ENCODE data around the gene ATL2.

The ATL2 gene

DNA sequence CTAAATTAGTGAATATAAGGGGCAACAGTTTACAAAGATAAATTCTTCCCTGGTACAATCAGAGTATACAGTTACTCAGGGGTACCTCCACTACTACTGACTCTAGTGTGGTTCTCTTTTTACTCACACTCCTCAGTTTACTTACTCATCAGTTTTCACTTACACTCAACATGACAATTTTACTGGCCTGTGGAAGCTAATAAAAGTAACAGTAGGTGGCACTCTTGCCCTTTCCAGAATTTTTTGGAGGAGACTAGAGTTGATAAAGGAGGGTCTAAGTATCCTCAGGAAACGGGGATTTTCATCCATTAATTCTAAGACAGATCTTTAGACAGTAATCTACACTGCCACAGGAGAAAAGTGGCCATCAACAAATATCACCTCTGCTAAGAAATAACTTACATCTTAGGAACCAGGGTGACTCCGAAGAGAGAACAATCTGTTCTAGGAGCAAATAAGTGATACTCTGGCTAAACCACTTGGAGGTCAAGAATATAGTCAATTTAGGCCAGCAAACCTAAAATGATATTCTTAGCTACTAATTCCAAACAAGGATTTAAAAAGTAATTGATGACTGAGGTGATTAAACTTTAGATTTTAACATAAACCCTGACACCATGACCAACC, 61.3 kb downstream of the ATL2 start:
- peak; percentile 85 for TF ChIP-seq CTCF (IDR thresholded peaks at IDR 0.05; ENCODE audit: low read depth, low read length)
- Histone ChIP-seq H3K36me3 (peaks cover 54% of the 10 kb centered on the region), H3K27me3 (no peaks in the 10 kb centered on the region), H3K4me1 (no peaks in the 10 kb centered on the region), H3K4me3 (ENCODE audit: low read depth, low read length) (no peak overlapping the region), H3K9me3 (no peaks in the 10 kb centered on the region)
- no peak for DNase-seq

DNA sequence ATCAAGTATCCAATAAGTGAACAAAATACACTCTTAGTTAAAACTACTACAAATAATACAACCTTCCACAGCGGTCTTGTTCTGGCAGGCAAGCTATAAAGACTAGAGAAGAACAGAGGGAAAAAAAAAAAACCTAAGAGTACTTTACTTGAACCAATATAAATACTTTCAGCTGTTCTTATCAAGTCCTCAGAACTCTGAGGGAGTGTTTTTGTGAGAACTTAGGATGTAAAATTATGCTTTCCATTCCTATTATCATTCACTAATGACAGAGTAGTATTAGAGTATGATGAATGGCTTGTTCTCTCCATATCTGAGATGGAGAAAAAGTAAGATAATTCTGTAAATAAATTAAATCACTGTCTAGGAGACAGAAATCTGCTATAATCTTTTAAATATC, 68.3 kb downstream of the ATL2 start:
- Histone ChIP-seq H3K9me3 (no peaks in the 10 kb centered on the region), H3K4me1 (no peaks in the 10 kb centered on the region), H3K4me3 (ENCODE audit: low read depth, low read length) (no peak overlapping the region), H3K27me3 (no peaks in the 10 kb centered on the region), H3K36me3 (peaks cover 53% of the 10 kb centered on the region)
- DNase-seq = no peak
- TF ChIP-seq CTCF (IDR thresholded peaks at IDR 0.05; ENCODE audit: low read depth, low read length) = no peak

DNA sequence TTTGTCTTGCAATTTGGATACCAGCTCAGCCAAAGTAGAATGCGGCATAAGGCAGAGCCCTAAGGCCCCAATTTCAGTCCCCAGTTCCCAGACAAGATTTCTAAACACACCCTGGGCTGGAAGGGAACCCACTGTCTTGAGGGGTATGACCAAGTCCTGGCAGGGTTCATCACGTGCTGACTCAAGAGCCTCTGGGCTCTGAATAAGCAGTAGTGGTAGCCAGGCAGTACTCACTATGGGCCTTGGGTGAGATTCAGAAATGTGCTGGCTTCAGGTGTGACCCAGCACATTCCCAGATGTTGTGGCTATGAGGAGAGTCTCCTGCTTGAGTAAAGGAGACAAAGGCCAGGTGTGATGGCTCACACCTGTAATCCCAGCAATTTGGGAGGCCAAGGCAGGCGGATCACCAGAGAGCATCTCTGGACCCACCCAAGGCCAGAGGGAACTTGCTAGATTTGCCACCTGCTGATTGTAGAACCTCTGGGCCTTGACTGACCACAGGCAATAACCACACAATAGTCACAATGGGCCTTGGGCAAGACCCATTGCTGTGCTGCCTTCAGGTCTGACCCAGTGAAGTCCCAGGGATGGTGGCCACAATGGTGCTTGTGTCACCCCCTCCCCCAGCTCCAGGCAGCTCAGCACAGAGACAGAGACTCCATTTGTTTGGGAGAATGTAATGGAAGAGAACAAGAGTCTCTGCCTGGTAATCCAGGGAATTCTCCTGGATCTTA, 74.9 kb downstream of the ATL2 start:
- TF ChIP-seq CTCF (IDR thresholded peaks at IDR 0.05; ENCODE audit: low read depth, low read length) = no peak
- no peaks in the 10 kb centered on the region for H3K9me3 ChIP-seq
- DNase-seq = no peak
- H3K4me1 ChIP-seq = no peaks in the 10 kb centered on the region
- peaks cover 61% of the 10 kb centered on the region for H3K36me3 ChIP-seq
- H3K27me3 ChIP-seq = no peaks in the 10 kb centered on the region
- no peak overlapping the region for H3K4me3 ChIP-seq (ENCODE audit: low read depth, low read length)

- DNase-seq = no peak
- H3K4me3 ChIP-seq (ENCODE audit: low read depth, low read length) = no peak overlapping the region
- no peaks in the 10 kb centered on the region for H3K4me1 ChIP-seq
- TF ChIP-seq CTCF (IDR thresholded peaks at IDR 0.05; ENCODE audit: low read depth, low read length) = no peak
- H3K27me3 ChIP-seq = no peaks in the 10 kb centered on the region
- no peaks in the 10 kb centered on the region for H3K9me3 ChIP-seq
- peaks cover 58% of the 10 kb centered on the region for H3K36me3 ChIP-seq
These were observed 75.6 kb downstream of the ATL2 start for GRCh38 chr2:38301340-38301968.

- H3K36me3 ChIP-seq = peaks cover 56% of the 10 kb centered on the region
- TF ChIP-seq CTCF (IDR thresholded peaks at IDR 0.05; ENCODE audit: low read depth, low read length) = no peak
These were observed 78.5 kb downstream of the ATL2 start for GRCh38 chr2:38298539-38298938.

More at GRCh38 chr2:38298539-38298938, 78.5 kb downstream of the ATL2 start:
- DNase-seq = no peak
- Histone ChIP-seq H3K4me3 (ENCODE audit: low read depth, low read length) (no peak overlapping the region), H3K4me1 (no peaks in the 10 kb centered on the region), H3K27me3 (no peaks in the 10 kb centered on the region), H3K9me3 (no peaks in the 10 kb centered on the region)
